GM12878 (cell line): ENCODE measurements around the gene CCDC197. TPM values are rescaled to one million over a fixed set of nuclear protein-coding genes. Genes with fewer than 3 reads are reported as not detected.

Source experiments
- ATAC-seq: fragments of 200-7000 bp; cut with Tn5 transposase; 3 replicates; pipeline ENCODE4 v1.9.1; 2020; ENCODE audit warnings: mild to moderate bottlenecking, moderate library complexity
- BruUV-seq: library from RNA; stranded (reverse); fragments of 400-500 nt; replicated peaks from 2 replicates; lab custom pipeline; 2021; lab: Mats Ljungman, UMichigan
- CTCF ChIA-PET: fragments of 300-600 bp; sonication (Branson Sonifier 250); formaldehyde crosslinking; extraction: SDS; loops from one replicate; lab custom pipeline; 2021; ENCODE audit warnings: inconsistent platforms; lab: Yijun Ruan, JAX
- POLR2A ChIA-PET: fragments of 350-600 bp; formaldehyde crosslinking; extraction: SDS; loops from one replicate; lab custom pipeline; 2021; ENCODE audit warnings: inconsistent platforms; lab: Charles Lee
- RAD21 ChIA-PET: fragments of 300-600 bp; sonication (Branson Sonifier 250); formaldehyde crosslinking; loops from one replicate; lab custom pipeline; 2023; ENCODE audit warnings: antibody characterized with exemption; ENCODE audit not compliant: unreplicated experiment; lab: Charles Lee
- SMC1A ChIA-PET: fragments of 300-600 bp; sonication (Branson Sonifier 250); formaldehyde crosslinking; loops from one replicate; lab custom pipeline; 2023; ENCODE audit not compliant: unreplicated experiment, uncharacterized antibody; lab: Charles Lee
- DNase-seq: peaks from one replicate; pipeline ENCODE4 v3.0.0-alpha.2; 2011; ENCODE audit warnings: low read depth, low spot score
- FAIRE-seq: peaks from 3 replicates; lab custom pipeline; 2011; peaks lifted over from hg19 to GRCh38; lab: Jason Lieb, UNC
- H2AFZ ChIP-seq: 2 replicates; pipeline ENCODE4 v1.6.0; 2011; ENCODE audit warnings: low read depth, low read length, control low read depth; ENCODE audit not compliant: control insufficient read depth
- H3K27ac ChIP-seq: 2 replicates; pipeline ENCODE4 v1.5.1; 2011; ENCODE audit warnings: control low read depth; ENCODE audit not compliant: control insufficient read depth, insufficient read depth
- H3K27me3 ChIP-seq, 2 experiments: replicated peaks in 1 of 2; 2 replicates each; pipeline versions ENCODE4 v1.6.0 to v1.6.1; 2011; ENCODE audit warnings: low read length in 1 of 2; ENCODE audit not compliant: control insufficient read depth in 2 of 2, insufficient read depth in 2 of 2
- H3K36me3 ChIP-seq, 2 experiments: 2 replicates each; pipeline ENCODE4 v1.5.1; 2011; ENCODE audit warnings: low read length in 1 of 2; ENCODE audit not compliant: control insufficient read depth in 2 of 2, insufficient read depth in 2 of 2
- H3K4me1 ChIP-seq: 2 replicates; pipeline ENCODE4 v1.6.1; 2011; ENCODE audit warnings: mild to moderate bottlenecking, low read length, moderate library complexity, mixed read lengths; ENCODE audit not compliant: control insufficient read depth, insufficient read depth
- H3K4me2 ChIP-seq: 2 replicates; pipeline ENCODE4 v1.6.0; 2011; ENCODE audit warnings: control low read depth; ENCODE audit not compliant: control insufficient read depth, insufficient read depth
- H3K4me3 ChIP-seq: fragments of 200-600 bp; sonication (generic); 2 replicates; pipeline ENCODE4 v1.5.1; 2016
- H3K79me2 ChIP-seq: 2 replicates; pipeline ENCODE4 v1.6.0; 2011; ENCODE audit warnings: low read length; ENCODE audit not compliant: control insufficient read depth, insufficient read depth
- H3K9ac ChIP-seq: 2 replicates; pipeline ENCODE4 v1.8.0; 2011; ENCODE audit warnings: low read length, control low read depth, mixed read lengths; ENCODE audit not compliant: control insufficient read depth, insufficient read depth
- H3K9me3 ChIP-seq: replicated peaks from 3 replicates; pipeline ENCODE4 v1.5.1; 2011; ENCODE audit warnings: mild to moderate bottlenecking, low read length; ENCODE audit not compliant: control insufficient read depth, insufficient read depth
- H4K20me1 ChIP-seq: 2 replicates; pipeline ENCODE4 v1.6.0; 2011; ENCODE audit not compliant: control insufficient read depth, insufficient read depth
- ATF7 ChIP-seq: fragments of 450-650 bp; IDR thresholded peaks from 2 replicates; pipeline ENCODE4 v1.6.1; 2016; ENCODE audit warnings: low read depth, mild to moderate bottlenecking
- CBX5 ChIP-seq: sonication (generic); IDR thresholded peaks from 2 replicates; pipeline ENCODE4 v1.6.1; 2016; ENCODE audit warnings: low read depth, moderate library complexity, mild to moderate bottlenecking, inconsistent platforms
- CEBPZ ChIP-seq: fragments of 150-350 bp; IDR thresholded peaks from 2 replicates; pipeline ENCODE4 v1.6.1; 2016; ENCODE audit warnings: low read depth, low read length
- EED ChIP-seq: sonication (generic); IDR thresholded peaks from 2 replicates; pipeline ENCODE4 v1.6.1; 2016; ENCODE audit warnings: antibody characterized with exemption, low read depth
- KAT2A ChIP-seq: conservative IDR thresholded peaks from 2 replicates; pipeline ENCODE4 v1.6.1; 2011; ENCODE audit warnings: low read depth, low read length; ENCODE audit not compliant: control insufficient read depth
- MAX ChIP-seq: IDR thresholded peaks from 2 replicates; pipeline ENCODE4 v1.6.1; 2012; ENCODE audit warnings: low read depth, low read length, improper control_type of control experiment
- MTA3 ChIP-seq: IDR thresholded peaks from 2 replicates; pipeline ENCODE4 v1.6.1; 2012; ENCODE audit warnings: low read length, inconsistent platforms, borderline replicate concordance
- NBN ChIP-seq: fragments of 450-650 bp; IDR thresholded peaks from 2 replicates; pipeline ENCODE4 v1.6.1; 2016
- NFYA ChIP-seq: IDR thresholded peaks from 2 replicates; pipeline ENCODE4 v1.6.1; 2011; ENCODE audit warnings: low read depth, mild to moderate bottlenecking, low read length, improper control_type of control experiment, borderline replicate concordance
- NR2F1 ChIP-seq: fragments of 450-650 bp; conservative IDR thresholded peaks from 2 replicates; pipeline ENCODE4 v1.6.1; 2017; ENCODE audit warnings: mild to moderate bottlenecking
- POLR2A ChIP-seq: IDR thresholded peaks from 2 replicates; pipeline ENCODE4 v1.6.1; 2011; ENCODE audit warnings: low read depth, mild to moderate bottlenecking, low read length
- RCOR1 ChIP-seq: conservative IDR thresholded peaks from 2 replicates; pipeline ENCODE4 v1.6.1; 2012; ENCODE audit warnings: low read depth, low read length, improper control_type of control experiment
- REST ChIP-seq: IDR thresholded peaks from 2 replicates; pipeline ENCODE4 v1.6.1; 2012; ENCODE audit warnings: mild to moderate bottlenecking, low read depth, low read length
- SUPT20H ChIP-seq: IDR thresholded peaks from 2 replicates; pipeline ENCODE4 v1.6.1; 2011; ENCODE audit warnings: low read depth, mild to moderate bottlenecking, low read length, moderate library complexity, borderline replicate concordance; ENCODE audit not compliant: control insufficient read depth
- TAF1 ChIP-seq: IDR thresholded peaks from 2 replicates; pipeline ENCODE4 v1.6.1; 2011; ENCODE audit warnings: mild to moderate bottlenecking, low read depth, low read length, borderline replicate concordance
- ZBED1 ChIP-seq: IDR thresholded peaks from 2 replicates; pipeline ENCODE4 v1.6.1; 2016; ENCODE audit warnings: borderline replicate concordance
- WGBS: methylation state at CpG from one replicate; pipeline ENCODE4 v1.1.6; 2016; ENCODE audit warnings: low lambda C conversion rate; ENCODE audit not compliant: insufficient replicate concordance, insufficient coverage; ENCODE audit errors: missing lambda C conversion rate; 5-methylcytosine and 5-hydroxymethylcytosine counted together
- in situ Hi-C: fragments of 300-500 bp; cut with MboI; formaldehyde crosslinking; loops from 9 replicates; pipeline ENCODE4 v1.14.3; 2018; ENCODE audit warnings: mixed read lengths
- intact Hi-C: fragments of 100-400 bp; cut with micrococcal nuclease; formaldehyde crosslinking; loops from one replicate; pipeline ENCODE4 v1.14.2; 2022; ENCODE audit not compliant: unreplicated experiment
- polyA plus RNA-seq, 11 experiments: library from polyadenylated mRNA; depleted of rRNA in 4 of 11; unstranded in 6 of 11; stranded (reverse) in 5 of 11; fragments of >200 nt; fragmentation: Nextera tagmentation in 4 of 11; fragmentation: Illumina TruSeq in 1 of 11; extraction: Ambion mirVana in 4 of 11; extraction: Trizol in 1 of 11; gene quantifications; 1 replicate in 1 of 11; 2 replicates in 10 of 11; pipeline versions ENCODE4 v1.2.1 to v1.2.3, GENCODE V29; 2011 to 2016; ENCODE audit warnings: inconsistent platforms in 2 of 11, missing spikeins in 2 of 11, low read depth in 1 of 11
- total RNA-seq, 4 experiments: library from RNA; depleted of rRNA in 3 of 4; stranded (reverse); fragments of >200 nt in 3 of 4; fragmentation: Illumina TruSeq in 1 of 4; extraction: Trizol in 1 of 4; gene quantifications; 2 replicates each; pipeline versions ENCODE4 v1.2.1 to v1.2.3, GENCODE V29; 2013 to 2021

Gene CCDC197
- total and polyA plus RNA-seq, 10 of the 15 experiments (the other 5 are each of a cell fraction or from before 2014, with no cell fraction given), result 0.12 TPM; not detected in 9

- 18% methylated on average over 20 of the region's 23 CpGs for WGBS
- Histone ChIP-seq H3K27me3 (no peaks in the 10 kb centered on the region), H2AFZ (no peak overlapping the region; the same call in 1 of the 2 replicates), H3K4me1 (peaks cover 95% of the 10 kb centered on the region), H3K4me2 (peak overlapping the region; percentile 78), H4K20me1 (no peaks in the 10 kb centered on the region), H3K27ac (peak overlapping the region; percentile 90), H3K4me3 (peak overlapping the region; percentile 11; the same call in 1 of the 2 replicates), H3K9me3 (no peaks in the 10 kb centered on the region), H3K79me2 (no peaks in the 10 kb centered on the region; the same call in 1 of the 2 replicates), H3K36me3 (no peaks in the 10 kb centered on the region), H3K9ac (peak overlapping the region; percentile 64)
- ATAC-seq, result peak; percentile 82
- RAD21 ChIA-PET, result interaction anchor here (0.6 to 15.3 kb wide), 9 partner anchors 16 to 739 kb away, joined by 3 to 324 read pairs (median 5); partner anchors contain the start of gene ASB2
- in situ Hi-C loops (loop anchor here (25.0 kb wide), 2 partner anchors 1197 to 1703 kb away; no protein-coding TSS in a partner anchor), intact Hi-C loops (loop anchor here (1.0 to 5.0 kb wide), 5 partner anchors 8 to 43 kb away; partner anchors contain the start of gene ASB2)
- POLR2A ChIA-PET, result interaction anchor here (0.8 to 7.8 kb wide), 12 partner anchors 10 to 52 kb away, joined by 3 to 128 read pairs (median 6); partner anchors contain the start of gene ASB2
- DNase-seq, result peak; percentile 90
- BruUV-seq, result no TSS peak
- CTCF ChIA-PET, result interaction anchor here (0.9 to 6.6 kb wide), 9 partner anchors 9 to 173 kb away, joined by 3 to 73 read pairs (median 10); partner anchors contain the start of gene ASB2
- peak; percentile 89 for FAIRE-seq
- SMC1A ChIA-PET, result interaction anchor here (1.1 to 19.5 kb wide), 6 partner anchors 13 to 41 kb away, joined by 3 to 409 read pairs (median 24); partner anchors contain the start of gene ASB2
- TF ChIP-seq REST (peak; percentile 57; the same call in 1 of the 2 replicates), CBX5 (no peak), MTA3 (no peak), KAT2A (no peak), NFYA (no peak), CEBPZ (no peak), MAX (peak; percentile 50; the same call in 1 of the 2 replicates), NBN (peak; percentile 95; the same call in 1 of the 2 replicates), SUPT20H (no peak), RCOR1 (0 out of 2 replicates have a peak, but pooled peaks have one; percentile 43), ZBED1 (peak; percentile 97; the same call in 1 of the 2 replicates), TAF1 (peak; percentile 89), ATF7 (peak; percentile 96), NR2F1 (peak; percentile 100), POLR2A (peak; percentile 91), EED (peak; percentile 99)
Observed at GRCh38 chr14:93959239-93960107, 37.6 kb upstream of the CCDC197 start.
